GM12878 (cell line): ENCODE data around the gene FCGR3B. TPM values are rescaled to one million over a fixed set of nuclear protein-coding genes. Genes with fewer than 3 reads are reported as not detected.
"Not testable (repeated sequence)": the region's sequence is repeated elsewhere in the genome, so short reads cannot be mapped to it uniquely, and the experiment has no call there.

Experiments
- ATAC-seq: fragments of 200-7000 bp; cut with Tn5 transposase; 3 replicates; pipeline ENCODE4 v1.9.1; 2020; ENCODE audit warnings: mild to moderate bottlenecking, moderate library complexity
- BruUV-seq: library from RNA; stranded (reverse); fragments of 400-500 nt; replicated peaks from 2 replicates; lab custom pipeline; 2021; lab: Mats Ljungman, UMichigan
- CTCF ChIA-PET: fragments of 300-600 bp; sonication (Branson Sonifier 250); formaldehyde crosslinking; extraction: SDS; loops from one replicate; lab custom pipeline; 2021; ENCODE audit warnings: inconsistent platforms; lab: Yijun Ruan, JAX
- POLR2A ChIA-PET: fragments of 350-600 bp; formaldehyde crosslinking; extraction: SDS; loops from one replicate; lab custom pipeline; 2021; ENCODE audit warnings: inconsistent platforms; lab: Charles Lee
- RAD21 ChIA-PET: fragments of 300-600 bp; sonication (Branson Sonifier 250); formaldehyde crosslinking; loops from one replicate; lab custom pipeline; 2023; ENCODE audit warnings: antibody characterized with exemption; ENCODE audit not compliant: unreplicated experiment; lab: Charles Lee
- SMC1A ChIA-PET: fragments of 300-600 bp; sonication (Branson Sonifier 250); formaldehyde crosslinking; loops from one replicate; lab custom pipeline; 2023; ENCODE audit not compliant: unreplicated experiment, uncharacterized antibody; lab: Charles Lee
- DNase-seq: peaks from one replicate; pipeline ENCODE4 v3.0.0-alpha.2; 2011; ENCODE audit warnings: low read depth, low spot score
- FAIRE-seq: peaks from 3 replicates; lab custom pipeline; 2011; peaks lifted over from hg19 to GRCh38; lab: Jason Lieb, UNC
- H2AFZ ChIP-seq: 2 replicates; pipeline ENCODE4 v1.6.0; 2011; ENCODE audit warnings: low read depth, low read length, control low read depth; ENCODE audit not compliant: control insufficient read depth
- H3K27ac ChIP-seq: 2 replicates; pipeline ENCODE4 v1.5.1; 2011; ENCODE audit warnings: control low read depth; ENCODE audit not compliant: control insufficient read depth, insufficient read depth
- H3K27me3 ChIP-seq, 2 experiments: replicated peaks in 1 of 2; 2 replicates each; pipeline versions ENCODE4 v1.6.0 to v1.6.1; 2011; ENCODE audit warnings: low read length in 1 of 2; ENCODE audit not compliant: control insufficient read depth in 2 of 2, insufficient read depth in 2 of 2
- H3K36me3 ChIP-seq, 2 experiments: 2 replicates each; pipeline ENCODE4 v1.5.1; 2011; ENCODE audit warnings: low read length in 1 of 2; ENCODE audit not compliant: control insufficient read depth in 2 of 2, insufficient read depth in 2 of 2
- H3K4me1 ChIP-seq: 2 replicates; pipeline ENCODE4 v1.6.1; 2011; ENCODE audit warnings: mild to moderate bottlenecking, low read length, moderate library complexity, mixed read lengths; ENCODE audit not compliant: control insufficient read depth, insufficient read depth
- H3K4me2 ChIP-seq: 2 replicates; pipeline ENCODE4 v1.6.0; 2011; ENCODE audit warnings: control low read depth; ENCODE audit not compliant: control insufficient read depth, insufficient read depth
- H3K4me3 ChIP-seq: fragments of 200-600 bp; sonication (generic); 2 replicates; pipeline ENCODE4 v1.5.1; 2016
- H3K79me2 ChIP-seq: 2 replicates; pipeline ENCODE4 v1.6.0; 2011; ENCODE audit warnings: low read length; ENCODE audit not compliant: control insufficient read depth, insufficient read depth
- H3K9ac ChIP-seq: 2 replicates; pipeline ENCODE4 v1.8.0; 2011; ENCODE audit warnings: low read length, control low read depth, mixed read lengths; ENCODE audit not compliant: control insufficient read depth, insufficient read depth
- H3K9me3 ChIP-seq: replicated peaks from 3 replicates; pipeline ENCODE4 v1.5.1; 2011; ENCODE audit warnings: mild to moderate bottlenecking, low read length; ENCODE audit not compliant: control insufficient read depth, insufficient read depth
- H4K20me1 ChIP-seq: 2 replicates; pipeline ENCODE4 v1.6.0; 2011; ENCODE audit not compliant: control insufficient read depth, insufficient read depth
- ASH2L ChIP-seq: fragments of 300-600, 200-600 bp; sonication (generic); IDR thresholded peaks from 2 replicates; pipeline ENCODE4 v1.6.1; 2017; ENCODE audit warnings: low read depth, mild to moderate bottlenecking, borderline replicate concordance
- ATF7 ChIP-seq: fragments of 450-650 bp; IDR thresholded peaks from 2 replicates; pipeline ENCODE4 v1.6.1; 2016; ENCODE audit warnings: low read depth, mild to moderate bottlenecking
- CREM ChIP-seq: IDR thresholded peaks from 2 replicates; pipeline ENCODE4 v1.6.1; 2014; ENCODE audit warnings: antibody characterized with exemption, low read depth
- EED ChIP-seq: sonication (generic); IDR thresholded peaks from 2 replicates; pipeline ENCODE4 v1.6.1; 2016; ENCODE audit warnings: antibody characterized with exemption, low read depth
- GABPA ChIP-seq: IDR thresholded peaks from 2 replicates; pipeline ENCODE4 v1.6.1; 2014; ENCODE audit warnings: antibody characterized with exemption, low read depth, mild to moderate bottlenecking, inconsistent platforms
- IKZF1 ChIP-seq: fragments of 450-650 bp; conservative IDR thresholded peaks from 2 replicates; pipeline ENCODE4 v1.6.1; 2017; ENCODE audit warnings: antibody characterized with exemption, mild to moderate bottlenecking
- IKZF2 ChIP-seq, 2 experiments: fragments of 450-650 bp; IDR thresholded peaks; 2 replicates each; pipeline ENCODE4 v1.6.1; 2017; ENCODE audit warnings: mild to moderate bottlenecking in 2 of 2, moderate library complexity in 2 of 2
- MEF2A ChIP-seq: IDR thresholded peaks from 2 replicates; pipeline ENCODE4 v1.6.1; 2011; ENCODE audit warnings: low read depth, mild to moderate bottlenecking, low read length, moderate library complexity; ENCODE audit not compliant: insufficient read depth
- MEF2B ChIP-seq: fragments of 450-650 bp; IDR thresholded peaks from 2 replicates; pipeline ENCODE4 v1.6.1; 2018; ENCODE audit warnings: mild to moderate bottlenecking, moderate library complexity; ENCODE audit not compliant: partially characterized antibody, poor library complexity, severe bottlenecking
- MYB ChIP-seq: fragments of 150-350 bp; IDR thresholded peaks from 2 replicates; pipeline ENCODE4 v1.6.1; 2014; ENCODE audit warnings: mild to moderate bottlenecking, low read depth, low read length, borderline replicate concordance
- NBN ChIP-seq: fragments of 450-650 bp; IDR thresholded peaks from 2 replicates; pipeline ENCODE4 v1.6.1; 2016
- PAX5 ChIP-seq: IDR thresholded peaks from 2 replicates; pipeline ENCODE4 v1.6.1; 2011; ENCODE audit warnings: low read depth, low read length, borderline replicate concordance
- POLR2AphosphoS5 ChIP-seq: IDR thresholded peaks from 2 replicates; pipeline ENCODE4 v1.6.1; 2011; ENCODE audit warnings: mild to moderate bottlenecking, low read length, inconsistent platforms
- RELB ChIP-seq: fragments of 450-650 bp; IDR thresholded peaks from 2 replicates; pipeline ENCODE4 v1.6.1; 2017; ENCODE audit warnings: low read depth, mild to moderate bottlenecking, moderate library complexity
- RUNX3 ChIP-seq: IDR thresholded peaks from 2 replicates; pipeline ENCODE4 v1.6.1; 2012; ENCODE audit warnings: low read length, inconsistent platforms
- SMAD5 ChIP-seq: IDR thresholded peaks from 2 replicates; pipeline ENCODE4 v1.6.1; 2016; ENCODE audit warnings: antibody characterized with exemption, low read depth
- TARDBP ChIP-seq: IDR thresholded peaks from 2 replicates; pipeline ENCODE4 v1.6.1; 2016; ENCODE audit warnings: borderline replicate concordance
- YY1 ChIP-seq: IDR thresholded peaks from 2 replicates; pipeline ENCODE4 v1.6.1; 2011; ENCODE audit warnings: low read depth, mild to moderate bottlenecking, low read length
- ZNF24 ChIP-seq: fragments of 450-650 bp; IDR thresholded peaks from 2 replicates; pipeline ENCODE4 v1.6.1; 2017; ENCODE audit warnings: antibody characterized with exemption, mild to moderate bottlenecking
- WGBS: methylation state at CpG from one replicate; pipeline ENCODE4 v1.1.6; 2016; ENCODE audit warnings: low lambda C conversion rate; ENCODE audit not compliant: insufficient replicate concordance, insufficient coverage; ENCODE audit errors: missing lambda C conversion rate; 5-methylcytosine and 5-hydroxymethylcytosine counted together
- in situ Hi-C: fragments of 300-500 bp; cut with MboI; formaldehyde crosslinking; loops from 9 replicates; pipeline ENCODE4 v1.14.3; 2018; ENCODE audit warnings: mixed read lengths
- intact Hi-C: fragments of 100-400 bp; cut with micrococcal nuclease; formaldehyde crosslinking; loops from one replicate; pipeline ENCODE4 v1.14.2; 2022; ENCODE audit not compliant: unreplicated experiment
- polyA plus RNA-seq, 11 experiments: library from polyadenylated mRNA; depleted of rRNA in 4 of 11; unstranded in 6 of 11; stranded (reverse) in 5 of 11; fragments of >200 nt; fragmentation: Nextera tagmentation in 4 of 11; fragmentation: Illumina TruSeq in 1 of 11; extraction: Ambion mirVana in 4 of 11; extraction: Trizol in 1 of 11; gene quantifications; 1 replicate in 1 of 11; 2 replicates in 10 of 11; pipeline versions ENCODE4 v1.2.1 to v1.2.3, GENCODE V29; 2011 to 2016; ENCODE audit warnings: inconsistent platforms in 2 of 11, missing spikeins in 2 of 11, low read depth in 1 of 11
- total RNA-seq, 4 experiments: library from RNA; depleted of rRNA in 3 of 4; stranded (reverse); fragments of >200 nt in 3 of 4; fragmentation: Illumina TruSeq in 1 of 4; extraction: Trizol in 1 of 4; gene quantifications; 2 replicates each; pipeline versions ENCODE4 v1.2.1 to v1.2.3, GENCODE V29; 2013 to 2021
- TF ChIP-seq, protein P1 (sequence below): fragments of 450-650 bp; IDR thresholded peaks from 2 replicates; pipeline ENCODE4 v1.6.1; 2017; ENCODE audit warnings: mild to moderate bottlenecking, low read depth, inconsistent platforms; ENCODE audit not compliant: poor library complexity, severe bottlenecking

Gene FCGR3B
- total and polyA plus RNA-seq, 10 of the 15 experiments (the other 5 are each of a cell fraction or from before 2014, with no cell fraction given) = not detected

DNA sequence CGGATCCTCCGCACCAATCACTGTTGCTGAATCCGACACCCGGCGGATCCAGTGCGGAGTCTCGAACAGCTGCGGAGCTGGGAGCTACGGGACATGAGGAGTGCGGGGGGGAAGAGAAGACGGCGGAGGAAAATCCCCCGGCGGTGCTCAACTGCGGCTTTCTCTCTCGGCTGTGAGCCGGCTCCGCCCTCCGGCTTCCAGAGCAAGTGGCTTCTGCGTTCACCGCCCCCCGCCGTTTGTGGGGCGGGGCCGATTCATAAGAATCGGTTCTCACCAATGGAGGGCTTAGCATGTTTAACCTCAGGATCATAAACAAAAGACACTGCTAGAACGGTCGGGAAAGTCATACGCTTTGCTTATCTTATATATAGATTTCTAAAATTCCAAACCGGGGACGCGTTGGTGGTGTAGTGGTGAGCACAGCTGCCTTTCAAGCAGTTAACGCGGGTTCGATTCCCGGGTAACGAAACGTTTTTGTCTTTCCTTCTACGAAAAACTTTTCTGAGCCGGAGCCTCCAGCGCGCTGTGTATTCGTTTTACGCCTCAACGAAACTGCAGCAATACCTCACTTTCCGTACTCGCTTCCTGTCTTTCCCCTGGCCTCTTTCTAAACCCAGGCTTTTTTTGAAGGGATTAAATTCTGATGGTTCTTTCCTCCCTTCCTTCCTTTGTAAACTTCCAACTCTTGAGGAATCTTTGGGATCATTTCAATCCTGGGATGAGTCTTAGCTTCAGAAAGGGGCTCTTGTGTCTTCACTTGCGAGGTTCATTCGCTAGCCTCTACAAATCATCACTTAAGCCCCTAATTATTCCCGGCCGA lies 18.4 kb downstream of the FCGR3B start:
- FAIRE-seq, H3K79me2 ChIP-seq, H3K4me1 ChIP-seq, H3K9me3 ChIP-seq, intact Hi-C loops, H3K27me3 ChIP-seq, in situ Hi-C loops, POLR2A ChIA-PET, RAD21 ChIA-PET, H3K36me3 ChIP-seq, H4K20me1 ChIP-seq: not testable (repeated sequence)
- CTCF ChIA-PET = interaction anchor here (0.7 to 1.3 kb wide), 3 partner anchors 126 to 1815 kb away, joined by 3 to 4 read pairs (median 3); no protein-coding TSS in a partner anchor
- ATAC-seq (peak; percentile 97), DNase-seq (peak; percentile 91)
- peak overlapping the region; percentile 63 for H3K27ac ChIP-seq
- WGBS = 5% methylated on average over 35 of the region's 51 CpGs
- SMC1A ChIA-PET = interaction anchor here (0.7 kb wide), 1 partner anchor 125 kb away, joined by 3 read pairs; no protein-coding TSS in a partner anchor
- H2AFZ ChIP-seq = peak overlapping the region; percentile 80
- peak overlapping the region; percentile 71; the same call in 1 of the 2 replicates for H3K4me2 ChIP-seq
- H3K9ac ChIP-seq = peak overlapping the region; percentile 60
- TSS peak; percentile 62 for BruUV-seq
- H3K4me3 ChIP-seq = peak overlapping the region; percentile 63
- TF ChIP-seq POLR2AphosphoS5 (peak; percentile 54; the same call in 1 of the 2 replicates), YY1 (peak; percentile 28; the same call in 1 of the 2 replicates), MYB (0 out of 2 replicates have a peak, but pooled peaks have one; percentile 26), CREM (0 out of 2 replicates have a peak, but pooled peaks have one; percentile 51), IKZF1 (peak; percentile 67), ATF7 (peak; percentile 44; the same call in 1 of the 2 replicates), RUNX3 (peak; percentile 76), TARDBP (peak; percentile 96), EED (peak; percentile 10; the same call in 1 of the 2 replicates), ZNF24 (peak; percentile 99), GABPA (peak; percentile 63; the same call in 1 of the 2 replicates), IKZF2 (IDR thresholded peaks at IDR 0.05) (peak; percentile 68 to 72), NBN (peak; percentile 58), MEF2A (0 out of 2 replicates have a peak, but pooled peaks have one; percentile 62), ASH2L (0 out of 2 replicates have a peak, but pooled peaks have one; percentile 28), PAX5 (0 out of 2 replicates have a peak, but pooled peaks have one; percentile 5), SMAD5 (0 out of 2 replicates have a peak, but pooled peaks have one; percentile 24), MEF2B (peak; percentile 55), RELB (peak; percentile 62)
- TF ChIP-seq, protein P1, sequence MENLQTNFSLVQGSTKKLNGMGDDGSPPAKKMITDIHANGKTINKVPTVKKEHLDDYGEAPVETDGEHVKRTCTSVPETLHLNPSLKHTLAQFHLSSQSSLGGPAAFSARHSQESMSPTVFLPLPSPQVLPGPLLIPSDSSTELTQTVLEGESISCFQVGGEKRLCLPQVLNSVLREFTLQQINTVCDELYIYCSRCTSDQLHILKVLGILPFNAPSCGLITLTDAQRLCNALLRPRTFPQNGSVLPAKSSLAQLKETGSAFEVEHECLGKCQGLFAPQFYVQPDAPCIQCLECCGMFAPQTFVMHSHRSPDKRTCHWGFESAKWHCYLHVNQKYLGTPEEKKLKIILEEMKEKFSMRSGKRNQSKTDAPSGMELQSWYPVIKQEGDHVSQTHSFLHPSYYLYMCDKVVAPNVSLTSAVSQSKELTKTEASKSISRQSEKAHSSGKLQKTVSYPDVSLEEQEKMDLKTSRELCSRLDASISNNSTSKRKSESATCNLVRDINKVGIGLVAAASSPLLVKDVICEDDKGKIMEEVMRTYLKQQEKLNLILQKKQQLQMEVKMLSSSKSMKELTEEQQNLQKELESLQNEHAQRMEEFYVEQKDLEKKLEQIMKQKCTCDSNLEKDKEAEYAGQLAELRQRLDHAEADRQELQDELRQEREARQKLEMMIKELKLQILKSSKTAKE = peak; percentile 66
